Measurements from ENCODE around the gene SPRN.
"Not testable (repeated sequence)": the region's sequence is repeated elsewhere in the genome, so short reads cannot be mapped to it uniquely, and the experiment has no call there.

The SPRN gene

GRCh38 chr10:133391249-133391635 is 33.2 kb downstream of the SPRN start:
- no peak overlapping the region for H3K4me3 ChIP-seq (ENCODE audit: low read depth, low read length)
- DNase-seq (ENCODE audit: low read depth), result no peak

GRCh38 chr10:133390597-133391248 is 33.7 kb downstream of the SPRN start:
- H3K4me3 ChIP-seq (ENCODE audit: low read depth, low read length), result no peak overlapping the region
- no peak for DNase-seq (ENCODE audit: low read depth)

- DNase-seq (ENCODE audit: low read depth), result no peak
- H3K4me3 ChIP-seq (ENCODE audit: low read depth, low read length), result no peak overlapping the region
These were observed 35.2 kb downstream of the SPRN start for GRCh38 chr10:133388973-133389818.

GRCh38 chr10:133388236-133388972 is 36.0 kb downstream of the SPRN start:
- DNase-seq (ENCODE audit: low read depth), result no peak
- no peak overlapping the region for H3K4me3 ChIP-seq (ENCODE audit: low read depth, low read length)

- H3K4me3 ChIP-seq (ENCODE audit: low read depth, low read length); DNase-seq (ENCODE audit: low read depth): not testable (repeated sequence)
These were observed 37.5 kb downstream of the SPRN start for GRCh38 chr10:133386951-133387350.

GRCh38 chr10:133385214-133385613 is 39.2 kb downstream of the SPRN start:
- no peak overlapping the region for H3K4me3 ChIP-seq (ENCODE audit: low read depth, low read length)
- DNase-seq (ENCODE audit: low read depth), result no peak

GRCh38 chr10:133384071-133384470 is 40.4 kb downstream of the SPRN start:
- no peak for DNase-seq (ENCODE audit: low read depth)
- no peak overlapping the region for H3K4me3 ChIP-seq (ENCODE audit: low read depth, low read length)

- H3K4me3 ChIP-seq (ENCODE audit: low read depth, low read length), result no peak overlapping the region
- DNase-seq (ENCODE audit: low read depth), result no peak
These were observed 40.9 kb downstream of the SPRN start for GRCh38 chr10:133383551-133383950.

- DNase-seq (ENCODE audit: low read depth), result no peak
- H3K4me3 ChIP-seq (ENCODE audit: low read depth, low read length), result no peak overlapping the region
These were observed 43.4 kb downstream of the SPRN start for GRCh38 chr10:133381036-133381435.

- no peak for DNase-seq (ENCODE audit: low read depth)
- peak overlapping the region; percentile 60 for H3K4me3 ChIP-seq (ENCODE audit: low read depth, low read length)
These were observed 44.4 kb downstream of the SPRN start for GRCh38 chr10:133379801-133380666.

- DNase-seq (ENCODE audit: low read depth), result no peak
These were observed 45.1 kb downstream of the SPRN start, which contains the start of gene PAOX for GRCh38 chr10:133379152-133379800. Gene PAOX, plus strand, starts transcription at chr10:133379262. Its CDS starts 55 bp downstream, at chr10:133379317.

GRCh38 chr10:133378251-133379096 is 46.0 kb downstream of the SPRN start:
- DNase-seq (ENCODE audit: low read depth), result no peak

More at GRCh38 chr10:133379152-133379800, 45.1 kb downstream of the SPRN start, which contains the start of gene PAOX:
- H3K4me3 ChIP-seq (ENCODE audit: low read depth, low read length), result peak within 1 kb of the TSS; percentile 79

GRCh38 chr10:133377818-133378250 is 46.6 kb downstream of the SPRN start:
- no peak for DNase-seq (ENCODE audit: low read depth)
- H3K4me3 ChIP-seq (ENCODE audit: low read depth, low read length), result peak overlapping the region; percentile 79

More at GRCh38 chr10:133378251-133379096, 46.0 kb downstream of the SPRN start:
- H3K4me3 ChIP-seq (ENCODE audit: low read depth, low read length), result peak overlapping the region; percentile 79

GRCh38 chr10:133377025-133377817 is 47.2 kb downstream of the SPRN start:
- DNase-seq (ENCODE audit: low read depth), result no peak
- H3K4me3 ChIP-seq (ENCODE audit: low read depth, low read length), result no peak overlapping the region

GRCh38 chr10:133376183-133376582 is 48.2 kb downstream of the SPRN start:
- not testable (repeated sequence) for H3K4me3 ChIP-seq (ENCODE audit: low read depth, low read length); DNase-seq (ENCODE audit: low read depth)

- no peak overlapping the region for H3K4me3 ChIP-seq (ENCODE audit: low read depth, low read length)
- no peak for DNase-seq (ENCODE audit: low read depth)
These were observed 48.9 kb downstream of the SPRN start for GRCh38 chr10:133375357-133376115.
